Osteoblast (primary cell): ENCODE data around the gene SLC17A9. TPM values are rescaled to one million over a fixed set of nuclear protein-coding genes. Genes with fewer than 3 reads are reported as not detected.

Experiments
- DNase-seq: peaks from one replicate; pipeline ENCODE4 v3.0.0; 2011; ENCODE audit warnings: low spot score, mixed read lengths; ENCODE audit not compliant: insufficient read length; ENCODE audit errors: missing footprints
- H2AFZ ChIP-seq: 2 replicates; pipeline ENCODE4 v1.6.0; 2011; ENCODE audit warnings: mild to moderate bottlenecking, low read length
- H3K27ac ChIP-seq: 2 replicates; pipeline ENCODE4 v1.5.1; 2011; ENCODE audit warnings: mild to moderate bottlenecking, low read depth, low read length, moderate library complexity
- H3K27me3 ChIP-seq: 2 replicates; pipeline ENCODE4 v1.6.0; 2012; ENCODE audit warnings: mild to moderate bottlenecking, control low read depth, inconsistent platforms, low read length, moderate library complexity; ENCODE audit not compliant: insufficient read depth
- H3K36me3 ChIP-seq: 2 replicates; pipeline ENCODE4 v1.5.1; 2011; ENCODE audit warnings: mild to moderate bottlenecking, low read length, control low read depth, moderate library complexity; ENCODE audit not compliant: insufficient read depth
- H3K4me1 ChIP-seq: 2 replicates; pipeline ENCODE4 v1.5.1; 2011; ENCODE audit warnings: mild to moderate bottlenecking, low read length, control low read depth, moderate library complexity; ENCODE audit not compliant: insufficient read depth
- H3K4me2 ChIP-seq: 2 replicates; pipeline ENCODE4 v1.6.0; 2011; ENCODE audit warnings: mild to moderate bottlenecking, low read length; ENCODE audit not compliant: insufficient read depth
- H3K4me3 ChIP-seq: fragments of 200-600 bp; sonication (generic); 3 replicates; pipeline ENCODE4 v1.5.1; 2012; ENCODE audit warnings: mild to moderate bottlenecking, low read length, inconsistent platforms; ENCODE audit not compliant: insufficient read depth
- H3K79me2 ChIP-seq: 2 replicates; pipeline ENCODE4 v1.6.0; 2012; ENCODE audit warnings: mild to moderate bottlenecking, low read length, control low read depth, inconsistent platforms; ENCODE audit not compliant: insufficient read depth
- H3K9me3 ChIP-seq: 2 replicates; pipeline ENCODE4 v1.5.1; 2011; ENCODE audit warnings: low read depth, low read length, control low read depth
- H4K20me1 ChIP-seq: 2 replicates; pipeline ENCODE4 v1.6.0; 2012; ENCODE audit warnings: mild to moderate bottlenecking, low read length, control low read depth; ENCODE audit not compliant: insufficient read depth
- total RNA-seq: library from RNA; depleted of rRNA; stranded (reverse); fragments of >200 nt; gene quantifications from 2 replicates; pipeline ENCODE4 v1.2.3, GENCODE V29; 2012
- TF ChIP-seq, protein P1 (sequence below): IDR thresholded peaks from 2 replicates; pipeline ENCODE4 v1.5.1; 2011; ENCODE audit warnings: mild to moderate bottlenecking, low read depth, low read length, moderate library complexity; ENCODE audit errors: extremely low read depth

SLC17A9 gene
- total RNA-seq, 1 donor = 6.5 TPM

GRCh38 chr20:63004607-63005364 lies 52.3 kb downstream of the SLC17A9 start:
- Histone ChIP-seq H3K9me3 (no peaks in the 10 kb centered on the region), H2AFZ (no peak overlapping the region), H3K4me2 (no peak overlapping the region), H3K27me3 (peaks cover 86% of the 10 kb centered on the region), H3K36me3 (no peaks in the 10 kb centered on the region), H3K27ac (no peak overlapping the region), H3K79me2 (no peaks in the 10 kb centered on the region), H3K4me3 (no peak overlapping the region), H4K20me1 (no peaks in the 10 kb centered on the region), H3K4me1 (no peaks in the 10 kb centered on the region)
- DNase-seq = no peak
- TF ChIP-seq, protein P1, sequence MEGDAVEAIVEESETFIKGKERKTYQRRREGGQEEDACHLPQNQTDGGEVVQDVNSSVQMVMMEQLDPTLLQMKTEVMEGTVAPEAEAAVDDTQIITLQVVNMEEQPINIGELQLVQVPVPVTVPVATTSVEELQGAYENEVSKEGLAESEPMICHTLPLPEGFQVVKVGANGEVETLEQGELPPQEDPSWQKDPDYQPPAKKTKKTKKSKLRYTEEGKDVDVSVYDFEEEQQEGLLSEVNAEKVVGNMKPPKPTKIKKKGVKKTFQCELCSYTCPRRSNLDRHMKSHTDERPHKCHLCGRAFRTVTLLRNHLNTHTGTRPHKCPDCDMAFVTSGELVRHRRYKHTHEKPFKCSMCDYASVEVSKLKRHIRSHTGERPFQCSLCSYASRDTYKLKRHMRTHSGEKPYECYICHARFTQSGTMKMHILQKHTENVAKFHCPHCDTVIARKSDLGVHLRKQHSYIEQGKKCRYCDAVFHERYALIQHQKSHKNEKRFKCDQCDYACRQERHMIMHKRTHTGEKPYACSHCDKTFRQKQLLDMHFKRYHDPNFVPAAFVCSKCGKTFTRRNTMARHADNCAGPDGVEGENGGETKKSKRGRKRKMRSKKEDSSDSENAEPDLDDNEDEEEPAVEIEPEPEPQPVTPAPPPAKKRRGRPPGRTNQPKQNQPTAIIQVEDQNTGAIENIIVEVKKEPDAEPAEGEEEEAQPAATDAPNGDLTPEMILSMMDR = no peak

DNA sequence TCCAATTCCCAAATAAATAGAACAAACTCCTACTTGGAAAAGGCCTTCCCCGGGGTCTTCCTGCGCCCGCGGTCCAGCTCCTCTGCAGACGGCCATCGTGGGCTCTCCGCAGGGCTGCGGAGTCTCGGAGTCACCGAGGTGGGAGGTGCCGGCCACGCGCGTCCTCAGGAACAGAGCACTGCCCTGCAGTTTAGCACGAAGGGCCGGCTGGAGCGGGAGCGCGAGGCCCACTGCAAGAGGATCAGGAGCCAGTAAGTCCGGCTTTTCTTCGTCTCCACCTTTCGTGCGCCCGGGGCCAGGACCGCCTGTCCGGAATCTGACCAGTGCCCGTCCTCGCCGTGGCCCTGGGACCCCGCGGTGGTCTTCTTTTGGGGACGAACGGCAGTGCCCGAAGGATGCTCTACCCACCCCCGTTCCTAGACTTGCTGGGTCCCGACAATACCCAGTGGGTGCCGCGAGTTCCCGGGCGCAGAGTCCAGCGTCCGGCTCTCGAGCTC lies 52.9 kb downstream of the SLC17A9 start:
- Histone ChIP-seq H3K36me3 (no peaks in the 10 kb centered on the region), H3K27ac (no peak overlapping the region), H3K4me1 (no peaks in the 10 kb centered on the region), H4K20me1 (no peaks in the 10 kb centered on the region), H3K4me2 (no peak overlapping the region), H2AFZ (no peak overlapping the region), H3K9me3 (no peaks in the 10 kb centered on the region), H3K4me3 (no peak overlapping the region), H3K79me2 (no peaks in the 10 kb centered on the region), H3K27me3 (peaks cover 86% of the 10 kb centered on the region)
- TF ChIP-seq, protein P1 = no peak
- no peak for DNase-seq

DNA sequence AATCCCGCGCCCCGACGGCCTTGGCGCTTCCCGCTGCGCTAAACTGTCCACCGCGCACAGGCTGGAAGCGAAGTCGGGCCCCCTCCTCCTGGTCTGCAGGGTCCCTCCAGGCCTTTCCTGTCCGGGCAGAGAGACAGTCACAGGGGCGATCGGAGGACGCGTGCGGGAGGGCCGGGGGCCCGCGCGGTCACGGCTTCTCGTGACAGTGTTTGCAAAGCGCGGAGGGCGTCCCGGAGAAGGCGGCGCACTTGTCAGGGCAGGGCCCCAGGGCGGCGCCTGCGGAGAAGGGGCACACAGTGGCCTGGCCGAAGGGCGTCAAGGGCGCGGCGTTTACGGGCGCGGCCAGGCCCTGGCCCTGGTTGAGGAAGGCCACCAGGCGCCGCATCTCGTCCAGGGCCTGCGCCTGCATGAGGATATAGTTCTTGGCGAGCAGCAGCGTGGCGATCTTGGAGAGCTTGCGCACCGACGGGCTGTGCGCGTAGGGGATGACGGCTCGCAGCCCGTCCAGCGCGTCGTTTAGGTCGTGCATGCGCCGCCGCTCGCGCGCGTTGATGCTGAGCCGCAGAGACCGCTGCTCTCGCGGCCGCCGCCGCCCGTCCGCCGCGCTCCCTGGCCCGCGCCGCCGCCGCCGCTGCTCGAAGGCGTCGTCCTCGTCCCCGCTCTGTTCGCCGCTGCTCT lies 53.5 kb downstream of the SLC17A9 start:
- H3K4me1 ChIP-seq = no peaks in the 10 kb centered on the region
- TF ChIP-seq, protein P1 = no peak
- no peak for DNase-seq

More for the DNA sequence above, 53.5 kb downstream of the SLC17A9 start:
- Histone ChIP-seq H3K79me2 (no peaks in the 10 kb centered on the region), H2AFZ (no peak overlapping the region), H3K4me3 (no peak overlapping the region), H3K9me3 (no peaks in the 10 kb centered on the region), H3K4me2 (no peak overlapping the region), H3K27ac (no peak overlapping the region), H4K20me1 (no peaks in the 10 kb centered on the region), H3K27me3 (peaks cover 85% of the 10 kb centered on the region), H3K36me3 (no peaks in the 10 kb centered on the region)
